ENCODE results near the gene ITIH1.

Gene ITIH1

GRCh38 chr3:52788890-52789745 lies 11.7 kb downstream of the ITIH1 start:
- no peak for DNase-seq (ENCODE audit: low spot score)
- FAIRE-seq = no peak

DNA sequence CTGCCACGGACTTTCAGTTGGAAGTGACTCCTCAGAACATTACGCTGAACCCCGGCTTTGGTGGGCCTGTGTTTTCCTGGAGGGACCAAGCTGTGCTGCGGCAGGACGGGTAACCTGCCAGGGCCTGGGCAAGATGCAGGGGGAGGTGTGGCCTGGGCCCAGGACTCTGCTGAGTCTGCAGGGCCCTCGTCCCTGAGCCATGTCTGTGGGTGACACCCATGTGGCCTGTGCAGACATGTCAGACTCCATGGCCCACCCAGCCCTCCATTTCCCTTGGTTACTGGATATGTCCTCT lies 12.3 kb downstream of the ITIH1 start:
- no peak for DNase-seq (ENCODE audit: low spot score)
- no peak for FAIRE-seq

DNA sequence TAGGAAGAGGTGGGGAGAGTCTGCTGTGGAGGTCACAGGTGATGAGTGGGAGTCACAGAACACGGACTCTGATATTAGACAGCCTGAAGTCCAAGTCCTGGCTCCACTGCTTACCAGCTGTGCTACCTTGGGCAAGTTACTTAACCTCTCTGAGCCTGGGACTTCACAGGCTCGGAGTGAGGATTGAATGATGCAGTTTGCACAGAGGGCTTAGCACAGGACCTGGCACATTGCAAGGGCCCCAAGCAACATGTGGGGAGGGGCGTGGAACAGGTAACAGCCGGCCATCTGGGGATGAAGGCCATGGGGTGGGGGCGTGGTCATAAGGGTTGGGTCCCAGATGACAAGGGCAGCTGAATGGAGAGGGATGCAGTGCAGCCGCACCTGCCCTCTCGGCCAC lies 12.9 kb downstream of the ITIH1 start:
- FAIRE-seq (no peak), DNase-seq (ENCODE audit: low spot score) (no peak)

GRCh38 chr3:52790741-52791140 lies 13.3 kb downstream of the ITIH1 start:
- FAIRE-seq (no peak), DNase-seq (ENCODE audit: low spot score) (no peak)

GRCh38 chr3:52791366-52791765 lies 14.0 kb downstream of the ITIH1 start:
- no peak for DNase-seq (ENCODE audit: low spot score)
- FAIRE-seq = no peak

GRCh38 chr3:52791928-52792327 lies 14.5 kb downstream of the ITIH1 start:
- FAIRE-seq (no peak), DNase-seq (ENCODE audit: low spot score) (no peak)

GRCh38 chr3:52792413-52792812 lies 15.0 kb downstream of the ITIH1 start:
- DNase-seq (ENCODE audit: low spot score) (no peak), FAIRE-seq (no peak)

- no peak for FAIRE-seq
- DNase-seq (ENCODE audit: low spot score) = no peak
Observed at GRCh38 chr3:52792961-52793695, 15.7 kb downstream of the ITIH1 start.

GRCh38 chr3:52793702-52794611 lies 16.6 kb downstream of the ITIH1 start:
- no peak for FAIRE-seq
- no peak for DNase-seq (ENCODE audit: low spot score)

DNA sequence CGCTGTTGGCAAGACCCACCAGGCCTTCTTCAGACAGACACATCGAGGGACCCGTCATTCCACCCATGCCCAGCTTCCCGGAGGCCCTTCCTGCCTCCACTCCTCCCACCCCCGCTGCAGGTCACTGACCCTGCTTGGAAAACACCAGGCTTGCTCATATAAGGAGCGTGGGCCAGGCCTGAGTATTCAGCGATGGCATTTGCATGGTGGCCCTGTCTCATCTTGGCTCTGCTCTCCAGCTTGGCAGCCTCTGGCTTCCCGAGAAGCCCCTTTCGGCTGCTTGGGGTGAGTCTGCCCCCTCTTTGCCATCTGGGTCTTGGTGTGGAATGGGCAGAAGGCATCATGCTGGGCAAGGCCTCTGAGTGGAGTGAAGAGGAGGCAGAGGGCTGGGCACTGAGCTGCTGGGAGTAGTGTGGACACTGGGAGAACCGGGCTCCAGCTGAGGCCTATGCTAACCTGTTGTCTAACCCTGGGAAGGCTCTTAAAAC lies 17.3 kb downstream of the ITIH1 start, which contains the start of gene ITIH3:
Gene ITIH3 (plus strand): TSS at position 185 of the 488 bp plus-strand sequence. CDS start 8 bp downstream, at position 193.
- DNase-seq (ENCODE audit: low spot score) (no peak), FAIRE-seq (no peak)

DNA sequence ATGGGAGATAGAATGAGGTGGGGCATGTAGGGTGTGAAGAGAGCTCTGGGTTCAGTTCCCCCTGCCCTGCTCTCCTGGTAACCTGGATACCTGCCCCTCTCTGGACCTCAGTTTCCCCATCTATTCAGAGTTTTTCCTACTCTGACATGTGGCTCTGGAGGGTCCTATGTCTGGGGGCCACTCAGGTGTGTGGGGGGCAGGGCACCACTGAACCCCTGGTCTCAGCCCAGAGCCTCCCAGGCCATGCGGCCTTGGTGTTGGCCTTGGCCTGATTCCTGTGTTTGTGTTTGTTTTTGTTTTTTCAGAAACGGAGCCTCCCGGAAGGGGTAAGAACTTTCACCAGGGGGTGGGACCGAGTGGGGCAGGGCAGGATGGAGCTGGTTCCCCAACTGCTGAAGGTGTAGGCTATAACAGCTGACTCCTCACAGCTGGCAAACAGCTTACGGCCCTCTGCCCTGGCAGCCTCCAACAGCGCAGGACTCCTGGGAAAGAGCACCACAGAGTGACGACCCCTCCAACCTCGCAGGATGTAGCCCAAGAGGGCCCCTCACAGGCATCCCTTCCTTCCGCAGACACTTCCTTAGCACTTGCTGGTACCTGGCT lies 18.0 kb downstream of the ITIH1 start:
- FAIRE-seq (no peak), DNase-seq (ENCODE audit: low spot score) (no peak)

- FAIRE-seq (no peak), DNase-seq (ENCODE audit: low spot score) (no peak)
Observed at GRCh38 chr3:52796411-52796810, 19.0 kb downstream of the ITIH1 start.

DNA sequence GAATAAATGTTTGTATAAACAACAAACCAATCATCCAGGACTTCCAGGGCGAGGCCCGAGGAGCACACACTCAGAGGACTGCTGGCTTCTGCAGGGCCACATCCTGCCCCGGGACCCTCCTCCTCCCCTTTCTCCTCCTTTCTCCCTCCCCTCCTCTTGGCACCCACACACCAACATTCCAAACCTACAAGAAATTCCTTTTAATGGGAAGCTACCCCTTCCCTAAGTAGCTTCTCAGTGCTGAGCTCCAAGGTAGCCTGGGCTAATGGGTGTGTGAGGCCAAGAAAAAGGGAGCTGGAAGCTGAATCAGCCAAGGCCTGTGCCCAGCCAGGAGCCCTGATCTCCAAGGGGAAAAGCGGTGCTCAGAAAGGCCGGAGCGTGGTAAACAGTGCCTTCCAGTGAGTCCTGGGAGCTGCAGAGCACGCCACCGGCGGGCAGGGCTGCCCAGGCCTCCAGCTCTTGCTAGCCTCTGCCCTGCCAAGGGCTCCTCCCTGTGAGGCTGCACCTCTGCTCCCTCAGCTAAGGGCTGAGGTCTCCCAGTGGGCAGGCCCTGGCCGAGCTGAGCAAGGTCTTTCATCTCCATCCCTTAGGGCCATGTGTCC lies 21.1 kb downstream of the ITIH1 start:
- FAIRE-seq (no peak), DNase-seq (ENCODE audit: low spot score) (no peak)

DNA sequence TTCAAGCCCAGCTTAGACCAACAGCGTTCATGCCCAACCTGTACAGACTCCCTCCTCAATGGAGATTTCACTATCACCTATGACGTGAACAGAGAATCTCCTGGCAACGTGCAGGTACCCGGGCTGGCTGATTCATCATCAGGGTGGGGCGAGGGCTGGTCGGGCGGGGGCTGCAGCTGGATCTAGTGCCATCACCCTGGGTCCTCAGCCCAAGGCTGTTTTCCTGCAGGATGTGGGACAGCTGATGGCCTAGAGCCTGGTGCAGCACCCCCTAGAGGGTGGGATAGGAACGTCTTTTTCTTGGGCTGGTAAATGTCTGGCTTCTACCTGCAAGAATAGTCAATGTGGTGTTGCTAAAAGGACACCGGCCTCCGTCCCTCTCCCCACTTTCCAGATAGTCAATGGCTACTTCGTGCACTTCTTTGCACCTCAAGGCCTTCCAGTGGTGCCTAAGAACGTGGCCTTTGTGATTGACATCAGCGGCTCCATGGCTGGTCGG lies 21.6 kb downstream of the ITIH1 start:
- DNase-seq (ENCODE audit: low spot score) = no peak
- FAIRE-seq = no peak

DNA sequence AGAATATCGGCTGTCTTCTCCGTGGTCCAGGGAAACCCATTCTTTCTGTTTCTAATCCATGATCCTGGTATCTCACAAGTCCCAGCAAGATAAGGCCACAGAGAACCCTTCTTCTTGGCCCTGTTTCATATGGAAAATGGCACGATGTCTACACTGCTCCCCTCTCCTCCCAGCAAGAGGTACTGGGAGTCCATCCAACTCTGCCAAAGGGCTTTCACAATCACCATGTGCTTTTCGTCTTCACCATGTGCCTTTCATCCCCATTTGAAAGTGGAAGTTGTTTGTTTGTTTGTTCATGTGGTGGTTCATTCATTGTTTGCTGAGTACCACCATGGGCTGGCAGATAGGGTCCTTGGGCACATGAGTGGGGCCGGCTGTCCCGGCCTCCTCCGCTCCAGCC lies 22.7 kb downstream of the ITIH1 start:
- no peak for DNase-seq (ENCODE audit: low spot score)

GRCh38 chr3:52801839-52802238 lies 24.4 kb downstream of the ITIH1 start:
- DNase-seq (ENCODE audit: low spot score) (no peak), FAIRE-seq (no peak)

More for the DNA sequence above, 22.7 kb downstream of the ITIH1 start:
- no peak for FAIRE-seq

DNA sequence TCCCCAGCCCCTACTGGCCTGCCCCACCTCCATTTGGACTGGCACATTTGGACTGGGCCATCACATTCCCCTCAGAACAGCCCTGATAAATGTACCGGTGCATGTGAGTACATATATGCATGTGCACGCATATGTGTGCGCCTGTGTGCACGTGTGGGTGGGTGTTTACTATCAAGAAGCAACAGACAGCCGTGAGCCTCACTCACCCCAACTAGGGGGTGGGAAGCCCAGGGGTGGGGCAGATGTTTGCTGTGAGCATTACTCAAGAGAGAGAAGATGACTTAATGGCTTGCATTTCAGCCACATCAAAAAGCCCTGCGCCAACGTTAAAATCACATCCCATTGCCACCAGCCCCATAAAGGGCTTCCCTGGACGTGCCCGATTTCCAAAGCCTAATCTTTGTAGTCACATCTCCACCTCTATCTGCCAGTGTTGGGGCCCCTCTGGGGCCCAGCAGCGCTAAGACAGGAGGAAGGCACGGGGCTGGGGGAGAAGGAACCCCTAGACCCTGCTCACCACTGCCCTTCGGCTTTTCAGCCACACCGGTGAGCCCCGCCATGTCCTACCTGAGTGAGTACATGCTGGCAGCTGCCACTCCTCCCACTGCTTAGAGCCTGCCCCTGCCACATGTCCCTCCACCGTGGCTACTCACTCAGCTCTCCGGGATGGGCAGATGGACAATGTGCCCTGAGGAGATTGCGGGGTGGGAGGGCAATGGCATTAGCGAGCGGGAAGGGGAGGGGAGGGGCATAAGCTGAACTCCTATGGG lies 28.1 kb downstream of the ITIH1 start:
- FAIRE-seq = no peak

GRCh38 chr3:52809149-52809548 lies 31.8 kb downstream of the ITIH1 start:
- DNase-seq (ENCODE audit: low spot score) (no peak), FAIRE-seq (no peak)

More for the DNA sequence above, 28.1 kb downstream of the ITIH1 start:
- no peak for DNase-seq (ENCODE audit: low spot score)

DNA sequence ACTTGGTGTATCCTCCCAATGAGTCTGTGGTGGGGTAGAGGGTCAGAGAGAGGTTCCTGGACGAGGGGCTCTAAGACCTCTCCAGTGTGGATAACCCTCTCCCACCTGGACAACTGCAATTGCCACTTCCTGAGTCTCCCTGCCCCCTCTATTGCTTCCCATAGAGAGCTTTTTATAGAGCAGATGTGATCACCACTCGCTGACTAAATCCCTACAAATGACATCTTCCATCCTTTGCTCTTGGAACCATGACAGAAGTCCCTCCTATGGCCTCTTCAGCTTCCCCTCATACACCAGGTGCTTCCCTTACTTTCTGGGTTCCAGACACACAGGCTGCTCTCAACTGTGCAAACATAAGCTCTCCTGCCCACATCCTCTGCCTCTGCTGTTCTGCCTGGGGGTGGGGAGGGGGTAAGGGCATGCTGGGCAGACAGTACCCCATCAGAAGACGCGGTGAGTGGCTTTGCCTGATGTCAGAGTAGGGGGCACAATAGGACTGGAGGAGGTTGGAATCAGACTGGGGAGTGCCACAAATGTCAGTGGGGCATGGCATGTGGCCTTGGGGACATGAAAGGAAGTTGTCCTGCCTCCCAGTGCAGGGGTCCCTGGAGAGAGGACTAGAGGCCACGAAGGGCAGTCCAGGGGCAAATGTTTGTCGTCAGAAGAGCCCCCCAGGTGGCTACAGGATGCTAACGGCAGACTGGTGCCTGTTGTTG lies 32.4 kb downstream of the ITIH1 start:
- DNase-seq (ENCODE audit: low spot score) (no peak), FAIRE-seq (no peak)
